Head of caudate nucleus (tissue), 42 donors: ENCODE measurements around the gene LEMD1.

Experiments used
- DNase-seq, 42 donors: peaks; one replicate each; pipeline versions ENCODE4 v3.0.0 to v3.0.0-alpha.2; 2020 to 2021; ENCODE audit warnings: mixed read lengths in 7 of 42
- intact Hi-C: fragments of 100-400 bp; cut with DNase I; formaldehyde crosslinking; loops from one replicate; pipeline ENCODE4 v1.15.0; 2022

Gene LEMD1

GRCh38 chr1:205421798-205422197, at the start of gene LEMD1:
TSS of gene LEMD1 (minus strand) at chr1:205422056. CDS start at chr1:205420536, 1,520 bp downstream.
- peak in 2 of 42 donors; percentile 13 to 28 for DNase-seq
- intact Hi-C loops, result no loop called here

- DNase-seq, result no peak
- intact Hi-C loops, result no loop called here
These were observed 48.3 kb upstream of the LEMD1 start for GRCh38 chr1:205470131-205470530.

- DNase-seq, result no peak
- intact Hi-C loops, result no loop called here
These were observed 44.9 kb upstream of the LEMD1 start for GRCh38 chr1:205466595-205467220.

- no peak for DNase-seq
- intact Hi-C loops, result no loop called here
These were observed 43.5 kb upstream of the LEMD1 start for GRCh38 chr1:205465392-205465791.

GRCh38 chr1:205458777-205459566, 37.1 kb upstream of the LEMD1 start:
- DNase-seq, result peak in 1 of 42 donors; percentile 30

GRCh38 chr1:205456868-205457745, 35.3 kb upstream of the LEMD1 start:
- DNase-seq, result peak in 1 of 42 donors; percentile 28

More at GRCh38 chr1:205458777-205459566, 37.1 kb upstream of the LEMD1 start:
- intact Hi-C loops, result no loop called here

GRCh38 chr1:205456383-205456867, 34.6 kb upstream of the LEMD1 start:
- intact Hi-C loops, result no loop called here
- no peak for DNase-seq

More at GRCh38 chr1:205456868-205457745, 35.3 kb upstream of the LEMD1 start:
- intact Hi-C loops, result no loop called here

GRCh38 chr1:205455581-205456382, 33.9 kb upstream of the LEMD1 start, which contains the start of gene BLACAT1:
TSS of gene BLACAT1 (minus strand) at chr1:205456045.
- no peak for DNase-seq
- intact Hi-C loops, result no loop called here

GRCh38 chr1:205454903-205455335, 33.1 kb upstream of the LEMD1 start:
- DNase-seq, result no peak
- intact Hi-C loops, result no loop called here

- DNase-seq, result no peak
- intact Hi-C loops, result no loop called here
These were observed 31.6 kb upstream of the LEMD1 start for GRCh38 chr1:205453466-205453865.

- intact Hi-C loops, result no loop called here
- no peak for DNase-seq
These were observed 31.1 kb upstream of the LEMD1 start for GRCh38 chr1:205452933-205453332.

GRCh38 chr1:205452364-205452763, 30.5 kb upstream of the LEMD1 start:
- intact Hi-C loops, result no loop called here
- no peak for DNase-seq

GRCh38 chr1:205451759-205452164, 29.9 kb upstream of the LEMD1 start:
- intact Hi-C loops, result no loop called here
- no peak for DNase-seq

- intact Hi-C loops, result no loop called here
- DNase-seq, result no peak
These were observed 29.3 kb upstream of the LEMD1 start for GRCh38 chr1:205451202-205451601.

GRCh38 chr1:205450448-205450847, 28.6 kb upstream of the LEMD1 start:
- intact Hi-C loops, result no loop called here
- no peak for DNase-seq

- intact Hi-C loops, result no loop called here
- no peak for DNase-seq
These were observed 28.0 kb upstream of the LEMD1 start for GRCh38 chr1:205449750-205450443.

GRCh38 chr1:205449254-205449749, 27.4 kb upstream of the LEMD1 start:
- intact Hi-C loops, result no loop called here
- no peak for DNase-seq
